Upper lobe of left lung (tissue), 6 donors: ENCODE results near the gene TCF12. TPM values are rescaled to one million over a fixed set of nuclear protein-coding genes. Genes with fewer than 3 reads are reported as not detected.
A peak's percentile ranks its signal among the peaks of the same experiment; 100 is the strongest.

Experiments
- ATAC-seq, 2 donors: fragments of 200-7000 bp; cut with Tn5 transposase; one replicate each; pipeline ENCODE4 v1.9.1; 2022; ENCODE audit warnings: mild to moderate bottlenecking in 2 of 2, moderate library complexity in 2 of 2; ENCODE audit not compliant: low FRiP score in 2 of 2
- DNase-seq, 2 donors: peaks; one replicate each; pipeline ENCODE4 v3.0.0-alpha.2; 2019 to 2020
- H3K27ac ChIP-seq, 4 donors: fragments of 200-600 bp; sonication (generic); one replicate each; pipeline ENCODE4 v1.5.1; 2016 to 2019
- H3K27me3 ChIP-seq, 4 donors: fragments of 200-600 bp; sonication (generic); one replicate each; pipeline ENCODE4 v1.5.1; 2017 to 2019
- H3K36me3 ChIP-seq, 4 donors: fragments of 200-600 bp; sonication (generic); one replicate each; pipeline ENCODE4 v1.5.1; 2016 to 2019
- H3K4me1 ChIP-seq, 4 donors: fragments of 200-600 bp; sonication (generic); one replicate each; pipeline ENCODE4 v1.5.1; 2018 to 2019
- H3K4me3 ChIP-seq, 4 donors: fragments of 200-600 bp; sonication (generic); one replicate each; pipeline ENCODE4 v1.5.1; 2017 to 2019; ENCODE audit warnings: mild to moderate bottlenecking in 2 of 4, moderate library complexity in 1 of 4
- H3K9me3 ChIP-seq, 4 donors: fragments of 200-600 bp; sonication (generic); one replicate each; pipeline ENCODE4 v1.5.1; 2018 to 2019
- EP300 ChIP-seq, 4 donors: sonication (generic); formaldehyde crosslinking; IDR thresholded peaks; one replicate each; pipeline ENCODE4 v1.5.1; 2017; ENCODE audit warnings: antibody characterized with exemption in 4 of 4, control low read depth in 2 of 4
- POLR2A ChIP-seq, 4 donors: fragments of 450-650 bp; IDR thresholded peaks; one replicate each; pipeline ENCODE4 v1.5.1; 2016 to 2017; ENCODE audit warnings: antibody characterized with exemption in 4 of 4, mild to moderate bottlenecking in 2 of 4
- POLR2AphosphoS5 ChIP-seq, 2 donors: sonication (generic); formaldehyde crosslinking; IDR thresholded peaks; one replicate each; pipeline ENCODE4 v1.5.1; 2017; ENCODE audit warnings: antibody characterized with exemption in 2 of 2
- WGBS, 2 donors: methylation state at CpG; one replicate each; pipeline ENCODE4 v1.1.5; 2017 to 2018; 5-methylcytosine and 5-hydroxymethylcytosine counted together
- total RNA-seq, 6 donors: library from RNA; depleted of rRNA in 4 of 6; stranded (reverse); fragments of >200 nt in 4 of 6; gene quantifications; one replicate each; pipeline versions ENCODE4 v1.1.0 to v1.2.1, GENCODE V29; 2016 to 2021
- TF ChIP-seq, protein P1 (sequence below), 6 experiments: fragments of 450-650 bp in 4 of 6; fragments of 200-600 bp in 2 of 6; sonication (generic) in 2 of 6; IDR thresholded peaks; one replicate each; pipeline ENCODE4 v1.5.1; 2016 to 2019; ENCODE audit warnings: antibody characterized with exemption in 6 of 6
- donor health status: DM: no; HTN: no; CAD: no; lungs with moderate emphysema.
- donor health status: DM: no; HTN: yes; CAD: no; lungs with severe emphysema.

The TCF12 gene
- total RNA-seq, 6 donors from 2014 or later, result 74.5 to 257 (median 103) TPM

DNA sequence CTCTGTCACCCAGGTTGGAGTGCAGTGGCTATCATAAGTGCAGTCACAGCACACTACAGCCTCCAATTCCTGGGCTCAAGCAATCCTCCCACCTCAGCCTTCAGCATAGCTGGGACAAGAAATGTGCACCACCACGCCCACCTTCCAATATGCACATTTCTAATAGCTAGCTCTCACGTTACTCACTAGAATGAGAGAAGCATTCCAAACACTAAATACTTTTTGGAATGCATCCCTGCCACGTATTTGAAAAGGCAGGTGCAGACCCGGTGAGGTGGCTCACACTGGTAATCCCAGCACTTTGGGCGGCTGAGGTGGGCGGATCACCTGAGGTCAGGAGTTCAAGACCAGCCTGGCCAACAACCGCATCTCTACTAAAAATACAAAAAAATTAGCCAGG is 7.6 kb upstream of the TCF12 start:
- 91 to 94% methylated on average over 7 of the region's 7 CpGs for WGBS, 2 donors
- Histone ChIP-seq H3K4me3 (no peak overlapping the region), H3K27me3 (no peaks in the 10 kb centered on the region), H3K36me3 (no peaks in the 10 kb centered on the region), H3K27ac (no peak overlapping the region), H3K9me3 (no peaks in the 10 kb centered on the region), H3K4me1 (peaks cover 0 to 11% (median 5%) of the 10 kb centered on the region in 4 donors)
- no peak for DNase-seq
- TF ChIP-seq, protein P1, sequence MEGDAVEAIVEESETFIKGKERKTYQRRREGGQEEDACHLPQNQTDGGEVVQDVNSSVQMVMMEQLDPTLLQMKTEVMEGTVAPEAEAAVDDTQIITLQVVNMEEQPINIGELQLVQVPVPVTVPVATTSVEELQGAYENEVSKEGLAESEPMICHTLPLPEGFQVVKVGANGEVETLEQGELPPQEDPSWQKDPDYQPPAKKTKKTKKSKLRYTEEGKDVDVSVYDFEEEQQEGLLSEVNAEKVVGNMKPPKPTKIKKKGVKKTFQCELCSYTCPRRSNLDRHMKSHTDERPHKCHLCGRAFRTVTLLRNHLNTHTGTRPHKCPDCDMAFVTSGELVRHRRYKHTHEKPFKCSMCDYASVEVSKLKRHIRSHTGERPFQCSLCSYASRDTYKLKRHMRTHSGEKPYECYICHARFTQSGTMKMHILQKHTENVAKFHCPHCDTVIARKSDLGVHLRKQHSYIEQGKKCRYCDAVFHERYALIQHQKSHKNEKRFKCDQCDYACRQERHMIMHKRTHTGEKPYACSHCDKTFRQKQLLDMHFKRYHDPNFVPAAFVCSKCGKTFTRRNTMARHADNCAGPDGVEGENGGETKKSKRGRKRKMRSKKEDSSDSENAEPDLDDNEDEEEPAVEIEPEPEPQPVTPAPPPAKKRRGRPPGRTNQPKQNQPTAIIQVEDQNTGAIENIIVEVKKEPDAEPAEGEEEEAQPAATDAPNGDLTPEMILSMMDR (IDR thresholded peaks at IDR 0.05), result no peak
- TF ChIP-seq POLR2AphosphoS5 (IDR thresholded peaks at IDR 0.05) (no peak), EP300 (IDR thresholded peaks at IDR 0.05) (no peak), POLR2A (IDR thresholded peaks at IDR 0.05) (no peak)
- no peak for ATAC-seq

DNA sequence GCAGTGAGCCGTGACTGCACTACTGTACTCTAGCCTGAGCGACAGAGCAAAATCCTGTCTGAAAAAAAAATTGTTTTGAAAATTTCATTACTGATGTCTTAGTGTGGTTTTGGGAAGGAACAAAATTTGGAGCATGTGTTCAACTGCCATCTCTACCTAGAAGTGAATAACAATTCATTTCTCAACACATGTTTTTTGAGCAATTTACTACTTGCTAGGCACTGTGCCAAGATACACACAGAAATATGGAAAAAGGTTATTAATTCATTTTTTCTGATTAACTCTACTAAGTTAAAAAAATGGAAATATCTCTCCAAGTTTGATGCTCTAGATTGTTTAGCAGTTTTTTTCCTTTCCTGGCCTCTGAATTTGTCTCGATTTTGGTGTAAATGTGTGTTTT is 5.2 kb upstream of the TCF12 start:
- H3K4me3 ChIP-seq, result no peak overlapping the region
- 83 to 86% methylated on average over 3 of the region's 3 CpGs for WGBS, 2 donors
- H3K9me3 ChIP-seq, result no peaks in the 10 kb centered on the region

DNA sequence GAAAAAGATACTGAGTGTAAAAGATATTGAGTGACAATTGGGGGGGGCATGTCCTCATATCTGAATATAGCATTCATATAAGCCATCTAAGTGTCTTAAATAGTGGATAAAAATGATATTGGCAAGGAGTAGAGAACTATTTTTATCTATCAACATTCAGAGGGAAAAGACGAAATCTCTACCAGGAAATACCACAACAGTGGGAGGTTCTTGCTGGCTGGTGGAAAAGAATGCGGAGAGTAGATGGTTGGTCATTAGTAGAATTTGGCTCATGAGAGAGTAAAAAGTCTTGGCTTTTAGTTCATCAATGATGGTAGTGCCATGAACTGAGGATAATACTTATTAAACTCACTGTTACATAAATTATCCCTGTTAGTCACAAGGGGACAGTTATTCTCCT is 4.8 kb upstream of the TCF12 start:
- no peaks in the 10 kb centered on the region for H3K27me3 ChIP-seq
- ATAC-seq (no peak), DNase-seq (no peak)
- TF ChIP-seq POLR2A (IDR thresholded peaks at IDR 0.05) (no peak), EP300 (IDR thresholded peaks at IDR 0.05) (no peak), POLR2AphosphoS5 (IDR thresholded peaks at IDR 0.05) (no peak)
- TF ChIP-seq, protein P1 (IDR thresholded peaks at IDR 0.05), result no peak
- WGBS, 2 donors, result 61 to 68% methylated on average over 2 of the region's 2 CpGs
- H3K4me1 ChIP-seq, result peaks cover 10 to 17% (median 10%) of the 10 kb centered on the region in 4 donors
- H3K27ac ChIP-seq, result no peak overlapping the region
- H3K36me3 ChIP-seq, result no peaks in the 10 kb centered on the region
- no peak overlapping the region for H3K4me3 ChIP-seq
- H3K9me3 ChIP-seq, result no peaks in the 10 kb centered on the region

More for the DNA sequence above, 5.2 kb upstream of the TCF12 start:
- TF ChIP-seq, protein P1 (IDR thresholded peaks at IDR 0.05), result no peak
- TF ChIP-seq POLR2A (IDR thresholded peaks at IDR 0.05) (no peak), EP300 (IDR thresholded peaks at IDR 0.05) (no peak), POLR2AphosphoS5 (IDR thresholded peaks at IDR 0.05) (no peak)
- no peaks in the 10 kb centered on the region for H3K27me3 ChIP-seq
- ATAC-seq (no peak), DNase-seq (no peak)
- no peaks in the 10 kb centered on the region for H3K36me3 ChIP-seq
- H3K27ac ChIP-seq, result no peak overlapping the region
- peaks cover 10 to 17% (median 10%) of the 10 kb centered on the region in 4 donors for H3K4me1 ChIP-seq

DNA sequence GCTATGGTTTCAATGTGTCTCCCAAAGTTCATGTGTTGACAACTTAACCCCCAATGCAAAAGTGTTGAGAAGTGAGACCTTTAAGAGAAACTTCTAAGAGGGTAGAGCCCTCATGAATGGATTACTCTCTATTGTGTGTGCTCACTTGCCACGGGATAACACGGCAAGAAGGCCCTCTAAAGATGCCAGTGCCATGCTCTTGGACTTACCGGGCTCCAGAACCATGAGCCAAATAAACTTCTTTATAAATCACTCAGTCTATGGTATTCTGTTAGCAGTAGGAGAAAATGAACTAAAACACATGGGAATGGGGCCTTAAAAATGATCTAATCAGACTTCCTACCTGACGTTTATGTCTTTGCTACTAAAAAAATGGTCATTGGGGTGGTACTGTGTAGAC is 2.6 kb upstream of the TCF12 start:
- no peak for TF ChIP-seq EP300 (IDR thresholded peaks at IDR 0.05)
- TF ChIP-seq POLR2A (IDR thresholded peaks at IDR 0.05), result no peak
- TF ChIP-seq, protein P1 (IDR thresholded peaks at IDR 0.05), result no peak
- peaks cover 10 to 25% (median 20%) of the 10 kb centered on the region in 4 donors for H3K4me1 ChIP-seq
- no peaks in the 10 kb centered on the region for H3K27me3 ChIP-seq
- DNase-seq (no peak), ATAC-seq (no peak)
- 96 to 97% methylated on average over 4 of the region's 4 CpGs for WGBS, 2 donors
- H3K36me3 ChIP-seq, result no peaks in the 10 kb centered on the region
- H3K4me3 ChIP-seq, result no peak overlapping the region
- no peaks in the 10 kb centered on the region for H3K9me3 ChIP-seq
- no peak overlapping the region for H3K27ac ChIP-seq

DNA sequence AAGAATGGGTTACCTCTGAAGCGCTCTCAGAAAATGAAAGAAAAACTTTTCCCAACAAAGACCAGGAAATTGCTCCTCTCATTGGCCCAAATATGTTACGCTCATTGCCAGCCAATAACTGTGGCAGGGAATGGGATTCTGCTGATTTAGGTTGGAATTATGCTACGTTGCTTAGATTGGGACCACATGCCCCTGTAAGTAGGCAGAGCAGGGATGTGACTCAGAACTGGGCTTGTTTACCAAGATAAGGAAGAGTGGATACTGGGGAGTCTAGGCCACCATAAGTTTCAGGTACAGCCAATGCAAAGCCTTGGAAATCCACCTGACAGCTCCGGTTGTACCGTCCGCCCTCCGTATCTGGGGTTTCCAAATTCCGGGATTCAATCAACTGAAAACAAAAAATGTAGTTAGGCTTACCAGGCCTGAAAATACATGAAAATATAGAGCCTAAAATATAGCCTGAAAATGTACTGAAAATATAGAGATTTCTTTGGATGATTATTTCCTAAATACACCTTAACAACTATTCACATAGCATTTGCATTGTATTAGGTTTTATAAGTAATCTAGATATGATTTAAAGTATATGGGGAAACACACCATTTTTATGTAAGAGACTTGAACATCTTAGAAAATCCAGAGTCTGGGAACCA is 1.5 kb upstream of the TCF12 start:
- H3K4me1 ChIP-seq, result peaks cover 14 to 28% (median 21%) of the 10 kb centered on the region in 4 donors
- H3K27me3 ChIP-seq, result no peaks in the 10 kb centered on the region
- H3K9me3 ChIP-seq, result no peaks in the 10 kb centered on the region
- H3K36me3 ChIP-seq, result no peaks in the 10 kb centered on the region
- H3K27ac ChIP-seq, result peak overlapping the region in 2 of 4 donors; percentile 93 to 97
- 96 to 98% methylated on average over 8 of the region's 8 CpGs for WGBS, 2 donors
- peak overlapping the region in 3 of 4 donors; percentile 74 to 96 (median 93) for H3K4me3 ChIP-seq
- TF ChIP-seq POLR2AphosphoS5 (IDR thresholded peaks at IDR 0.05) (no peak), EP300 (IDR thresholded peaks at IDR 0.05) (no peak), POLR2A (IDR thresholded peaks at IDR 0.05) (no peak)
- TF ChIP-seq, protein P1 (IDR thresholded peaks at IDR 0.05), result no peak
- ATAC-seq (no peak), DNase-seq (no peak)
